Vagina (tissue), 2 donors: ENCODE results near the gene CR2. TPM values are rescaled to one million over a fixed set of nuclear protein-coding genes. Genes with fewer than 3 reads are reported as not detected.
"Not testable (repeated sequence)": the region's sequence is repeated elsewhere in the genome, so short reads cannot be mapped to it uniquely, and the experiment has no call there.

Experiments used
- DNase-seq, 2 donors: peaks; one replicate each; pipeline ENCODE4 v3.0.0-alpha.2; 2017; ENCODE audit errors: extremely low spot score in 2 of 2
- H3K27ac ChIP-seq: fragments of 200-600 bp; sonication (generic); one replicate; pipeline ENCODE4 v1.5.1; 2019
- H3K27me3 ChIP-seq: fragments of 200-600 bp; sonication (generic); one replicate; pipeline ENCODE4 v1.5.1; 2019
- H3K36me3 ChIP-seq, 2 donors: fragments of 200-600 bp; sonication (generic); one replicate each; pipeline ENCODE4 v1.5.1; 2017 to 2019
- H3K4me1 ChIP-seq: fragments of 200-600 bp; sonication (generic); one replicate; pipeline ENCODE4 v1.5.1; 2019
- H3K4me3 ChIP-seq, 2 donors: fragments of 200-600 bp; sonication (generic); 1 replicate in 1 of 2; 2 replicates in 1 of 2; pipeline ENCODE4 v1.5.1; 2016 to 2019
- H3K9me3 ChIP-seq: fragments of 200-600 bp; sonication (generic); one replicate; pipeline ENCODE4 v1.5.1; 2019
- POLR2A ChIP-seq, 2 donors: fragments of 450-650 bp; IDR thresholded peaks; one replicate each; pipeline ENCODE4 v1.6.1; 2017; ENCODE audit warnings: antibody characterized with exemption in 2 of 2, mild to moderate bottlenecking in 2 of 2, moderate library complexity in 2 of 2
- POLR2AphosphoS5 ChIP-seq, 2 donors: sonication (generic); formaldehyde crosslinking; IDR thresholded peaks; one replicate each; pipeline ENCODE4 v1.9.0; 2017; ENCODE audit warnings: antibody characterized with exemption in 2 of 2, mild to moderate bottlenecking in 2 of 2, low read depth in 1 of 2; ENCODE audit not compliant: insufficient read depth in 1 of 2
- intact Hi-C: fragments of 100-400 bp; cut with DNase I; formaldehyde crosslinking; loops from one replicate; pipeline ENCODE4 v1.15.1; 2023
- total RNA-seq: library from RNA; depleted of rRNA; stranded (reverse); fragments of >200 nt; gene quantifications from one replicate; pipeline ENCODE4 v1.2.3, GENCODE V29; 2016
- TF ChIP-seq, protein P1 (sequence below), 3 experiments: fragments of 450-650 bp in 2 of 3; fragments of 200-600 bp in 1 of 3; sonication (generic) in 1 of 3; IDR thresholded peaks; one replicate each; pipeline ENCODE4 v1.5.1; 2017 to 2019; ENCODE audit warnings: antibody characterized with exemption in 3 of 3, mild to moderate bottlenecking in 2 of 3, moderate library complexity in 2 of 3

CR2 gene
- total RNA-seq, 1 donor from 2014 or later, result not detected

- intact Hi-C loops, result no loop called here
- H3K27me3 ChIP-seq, result no peaks in the 10 kb centered on the region
These were observed 40.0 kb downstream of the CR2 start for GRCh38 chr1:207494171-207494570.

GRCh38 chr1:207495281-207495680 is 41.2 kb downstream of the CR2 start:
- intact Hi-C loops, H3K9me3 ChIP-seq, H3K27ac ChIP-seq, H3K4me3 ChIP-seq, DNase-seq, H3K36me3 ChIP-seq, H3K27me3 ChIP-seq, H3K4me1 ChIP-seq: not testable (repeated sequence)

More at GRCh38 chr1:207494171-207494570, 40.0 kb downstream of the CR2 start:
- no peak for DNase-seq
- Histone ChIP-seq H3K9me3 (no peaks in the 10 kb centered on the region), H3K36me3 (no peaks in the 10 kb centered on the region), H3K27ac (no peak overlapping the region), H3K4me1 (peaks cover 9% of the 10 kb centered on the region), H3K4me3 (no peak overlapping the region)
- TF ChIP-seq POLR2AphosphoS5 (IDR thresholded peaks at IDR 0.05; ENCODE audit: insufficient read depth in 1 of 2, low read depth in 1 of 2), result no peak
- no peak for TF ChIP-seq POLR2A (IDR thresholded peaks at IDR 0.05)
- TF ChIP-seq, protein P1, sequence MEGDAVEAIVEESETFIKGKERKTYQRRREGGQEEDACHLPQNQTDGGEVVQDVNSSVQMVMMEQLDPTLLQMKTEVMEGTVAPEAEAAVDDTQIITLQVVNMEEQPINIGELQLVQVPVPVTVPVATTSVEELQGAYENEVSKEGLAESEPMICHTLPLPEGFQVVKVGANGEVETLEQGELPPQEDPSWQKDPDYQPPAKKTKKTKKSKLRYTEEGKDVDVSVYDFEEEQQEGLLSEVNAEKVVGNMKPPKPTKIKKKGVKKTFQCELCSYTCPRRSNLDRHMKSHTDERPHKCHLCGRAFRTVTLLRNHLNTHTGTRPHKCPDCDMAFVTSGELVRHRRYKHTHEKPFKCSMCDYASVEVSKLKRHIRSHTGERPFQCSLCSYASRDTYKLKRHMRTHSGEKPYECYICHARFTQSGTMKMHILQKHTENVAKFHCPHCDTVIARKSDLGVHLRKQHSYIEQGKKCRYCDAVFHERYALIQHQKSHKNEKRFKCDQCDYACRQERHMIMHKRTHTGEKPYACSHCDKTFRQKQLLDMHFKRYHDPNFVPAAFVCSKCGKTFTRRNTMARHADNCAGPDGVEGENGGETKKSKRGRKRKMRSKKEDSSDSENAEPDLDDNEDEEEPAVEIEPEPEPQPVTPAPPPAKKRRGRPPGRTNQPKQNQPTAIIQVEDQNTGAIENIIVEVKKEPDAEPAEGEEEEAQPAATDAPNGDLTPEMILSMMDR (IDR thresholded peaks at IDR 0.05), result no peak

DNA sequence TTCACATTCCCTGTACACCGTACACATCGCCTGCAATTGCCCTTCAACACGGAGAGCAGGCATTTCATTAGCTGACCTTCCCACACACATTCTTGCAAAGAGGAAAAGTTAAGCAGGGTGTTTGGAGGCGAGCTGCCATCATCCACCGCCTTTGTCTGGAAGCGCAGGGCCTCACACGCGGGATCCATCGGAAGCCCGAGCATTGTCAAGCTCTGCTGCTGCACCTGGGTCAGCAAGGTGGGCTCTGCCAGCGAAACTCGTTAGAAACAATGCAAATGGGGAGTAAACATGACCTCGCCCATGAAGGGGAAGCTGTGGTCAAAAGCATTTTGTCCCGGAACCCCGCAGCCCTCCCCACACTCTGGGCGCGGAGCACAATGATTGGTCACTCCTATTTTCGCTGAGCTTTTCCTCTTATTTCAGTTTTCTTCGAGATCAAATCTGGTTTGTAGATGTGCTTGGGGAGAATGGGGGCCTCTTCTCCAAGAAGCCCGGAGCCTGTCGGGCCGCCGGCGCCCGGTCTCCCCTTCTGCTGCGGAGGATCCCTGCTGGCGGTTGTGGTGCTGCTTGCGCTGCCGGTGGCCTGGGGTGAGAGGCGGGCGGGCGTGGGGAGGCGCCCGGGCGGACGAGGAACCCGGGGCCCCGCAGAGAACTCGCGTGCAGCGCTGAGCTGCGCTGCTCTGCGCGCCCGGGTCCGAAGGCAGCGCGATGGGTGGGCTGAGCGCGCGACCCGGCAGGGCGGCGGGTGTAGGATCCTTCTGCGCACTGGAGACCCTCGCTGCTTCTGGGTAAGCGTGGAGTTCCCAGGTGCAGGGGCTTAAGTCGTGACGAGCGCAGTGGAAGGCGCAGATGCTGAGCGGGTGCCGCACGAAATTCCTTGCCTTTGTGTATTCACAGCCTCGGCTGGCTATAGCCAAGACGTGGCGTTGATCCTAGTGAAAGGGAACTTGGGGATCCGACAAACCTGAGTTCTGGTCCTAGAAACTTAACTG is 42.0 kb downstream of the CR2 start, which contains the start of gene CR1:
TSS of gene CR1 (plus strand) at position 357 of the 992 bp plus-strand sequence. CDS start at position 468, 111 bp downstream.
- no peaks in the 10 kb centered on the region for H3K9me3 ChIP-seq
- intact Hi-C loops, result no loop called here
- DNase-seq, result no peak
- no peaks in the 10 kb centered on the region for H3K36me3 ChIP-seq
- no peak within 1 kb of the TSS for H3K27ac ChIP-seq
- no peaks in the 10 kb centered on the region for H3K27me3 ChIP-seq
- peak within 1 kb of the TSS; percentile 31 to 33 for H3K4me3 ChIP-seq
- peaks cover 9% of the 10 kb centered on the region for H3K4me1 ChIP-seq
- TF ChIP-seq POLR2AphosphoS5 (IDR thresholded peaks at IDR 0.05; ENCODE audit: insufficient read depth in 1 of 2, low read depth in 1 of 2) (no peak), POLR2A (IDR thresholded peaks at IDR 0.05) (no peak)
- TF ChIP-seq, protein P1 (IDR thresholded peaks at IDR 0.05), result no peak

- H3K4me1 ChIP-seq, result peaks cover 9% of the 10 kb centered on the region
- intact Hi-C loops, result no loop called here
- no peaks in the 10 kb centered on the region for H3K36me3 ChIP-seq
- no peaks in the 10 kb centered on the region for H3K9me3 ChIP-seq
- TF ChIP-seq, protein P1 (IDR thresholded peaks at IDR 0.05), result no peak
- TF ChIP-seq POLR2A (IDR thresholded peaks at IDR 0.05) (no peak), POLR2AphosphoS5 (IDR thresholded peaks at IDR 0.05; ENCODE audit: insufficient read depth in 1 of 2, low read depth in 1 of 2) (no peak)
- no peaks in the 10 kb centered on the region for H3K27me3 ChIP-seq
- no peak for DNase-seq
- no peak overlapping the region for H3K4me3 ChIP-seq
- no peak overlapping the region for H3K27ac ChIP-seq
These were observed 43.8 kb downstream of the CR2 start for GRCh38 chr1:207497941-207498340.

- Histone ChIP-seq H3K4me1 (peaks cover 9% of the 10 kb centered on the region), H3K9me3 (no peaks in the 10 kb centered on the region), H3K4me3 (no peak overlapping the region), H3K27ac (no peak overlapping the region), H3K27me3 (no peaks in the 10 kb centered on the region), H3K36me3 (no peaks in the 10 kb centered on the region)
- intact Hi-C loops, result no loop called here
- DNase-seq, result no peak
- no peak for TF ChIP-seq POLR2A (IDR thresholded peaks at IDR 0.05)
- TF ChIP-seq POLR2AphosphoS5 (IDR thresholded peaks at IDR 0.05; ENCODE audit: insufficient read depth in 1 of 2, low read depth in 1 of 2), result no peak
- TF ChIP-seq, protein P1 (IDR thresholded peaks at IDR 0.05), result peak in 1 of 3 experiments; percentile 43
These were observed 45.4 kb downstream of the CR2 start for GRCh38 chr1:207499573-207499972.
